BJ (cell line): ENCODE results near the gene UTP18. TPM values are rescaled to one million over a fixed set of nuclear protein-coding genes. Genes with fewer than 3 reads are reported as not detected.

ENCODE experiments used
- polyA plus RNA-seq: library from polyadenylated mRNA; depleted of rRNA; stranded (reverse); fragments of >200 nt; gene quantifications from 2 replicates; pipeline ENCODE4 v1.2.3, GENCODE V29; 2011; rRNA removed

Gene UTP18
- polyA plus RNA-seq, 1 experiment: 6.8 TPM

Other genes starting within 250 kb of the UTP18 start
- 18.7 and 28.9 TPM in 2 replicates for gene SPAG9, start 139.7 kb upstream of the UTP18 start, polyA plus RNA-seq
- 178 and 261 TPM in 2 replicates for gene NME1, start 107.0 kb upstream of the UTP18 start, polyA plus RNA-seq
- gene NME2, start 94.1 kb upstream of the UTP18 start, polyA plus RNA-seq: 835 and 1,035 TPM in 2 replicates
- 2.8 and 5.5 TPM in 2 replicates for gene MBTD1, start 497 bp upstream of the UTP18 start, polyA plus RNA-seq